Mesothelial cell of epicardium (in vitro differentiated cells): Measurements from ENCODE around the gene FRS2. TPM values are rescaled to one million over a fixed set of nuclear protein-coding genes. Genes with fewer than 3 reads are reported as not detected.

Source experiments
- DNase-seq, 2 experiments: peaks; one replicate each; pipeline ENCODE4 v3.0.0; 2021; ENCODE audit warnings: low spot score in 2 of 2; ENCODE audit not compliant: unreplicated experiment in 2 of 2
- H3K27ac Mint-ChIP-seq: 2 replicates; pipeline ENCODE4 v1.8.0; 2021; ENCODE audit warnings: mixed read lengths
- H3K27me3 Mint-ChIP-seq: 2 replicates; pipeline ENCODE4 v1.8.0; 2021; ENCODE audit warnings: low read depth, mixed read lengths
- H3K36me3 Mint-ChIP-seq: 2 replicates; pipeline ENCODE4 v1.8.0; 2021; ENCODE audit warnings: mixed read lengths
- H3K4me1 Mint-ChIP-seq: 2 replicates; pipeline ENCODE4 v1.8.0; 2021; ENCODE audit warnings: mixed read lengths
- H3K4me3 Mint-ChIP-seq: 2 replicates; pipeline ENCODE4 v1.8.0; 2021; ENCODE audit warnings: mild to moderate bottlenecking, moderate library complexity, mixed read lengths
- H3K9me3 Mint-ChIP-seq: 2 replicates; pipeline ENCODE4 v1.8.0; 2021; ENCODE audit warnings: mixed read lengths
- total RNA-seq: library from RNA; stranded (reverse); gene quantifications from 3 replicates; pipeline ENCODE4 v1.2.1, GENCODE V29; 2021
- TF ChIP-seq, protein P1 (sequence below): fragments of 200-600 bp; sonication (generic); IDR thresholded peaks from one replicate; pipeline ENCODE4 v1.5.0; 2021; ENCODE audit warnings: antibody characterized with exemption; ENCODE audit not compliant: unreplicated experiment

The FRS2 gene
- total RNA-seq, 1 donor from 2014 or later: 46.1 TPM

DNA sequence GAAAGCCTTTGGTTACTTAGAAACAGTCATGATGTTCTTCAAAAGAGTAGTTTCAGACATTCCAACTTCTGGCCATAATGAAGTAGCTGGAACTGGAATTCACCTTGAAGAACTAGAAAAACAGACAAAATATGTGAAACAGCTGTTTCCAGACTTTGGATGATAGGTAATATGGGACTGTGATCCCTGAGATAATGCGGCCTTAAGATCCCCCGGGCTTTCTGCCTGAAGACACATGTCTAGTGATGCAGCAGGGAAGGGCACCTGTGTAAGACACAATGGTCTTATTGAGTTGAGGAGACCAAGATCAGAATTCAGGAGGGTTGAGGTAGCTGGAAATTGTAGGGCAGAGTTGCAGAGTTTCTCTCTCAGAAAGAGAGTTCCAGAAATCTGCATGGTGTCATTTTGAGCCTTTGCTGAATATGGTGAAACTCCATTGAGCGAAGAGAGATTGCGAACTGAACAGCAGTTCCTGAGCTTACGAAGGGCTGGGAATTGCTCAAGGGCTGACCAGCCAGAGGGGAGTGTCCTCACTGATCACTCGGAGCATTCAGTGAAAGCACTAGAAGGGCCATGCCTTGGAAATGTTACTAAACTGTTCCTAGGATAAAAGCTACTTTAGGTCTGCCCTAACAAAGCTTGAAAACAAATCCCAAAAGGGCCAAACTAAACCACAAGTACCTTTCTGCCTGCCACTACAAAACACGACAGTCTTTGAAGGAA, 41.7 kb upstream of the FRS2 start:
- H3K27ac Mint-ChIP-seq: no peak overlapping the region

DNA sequence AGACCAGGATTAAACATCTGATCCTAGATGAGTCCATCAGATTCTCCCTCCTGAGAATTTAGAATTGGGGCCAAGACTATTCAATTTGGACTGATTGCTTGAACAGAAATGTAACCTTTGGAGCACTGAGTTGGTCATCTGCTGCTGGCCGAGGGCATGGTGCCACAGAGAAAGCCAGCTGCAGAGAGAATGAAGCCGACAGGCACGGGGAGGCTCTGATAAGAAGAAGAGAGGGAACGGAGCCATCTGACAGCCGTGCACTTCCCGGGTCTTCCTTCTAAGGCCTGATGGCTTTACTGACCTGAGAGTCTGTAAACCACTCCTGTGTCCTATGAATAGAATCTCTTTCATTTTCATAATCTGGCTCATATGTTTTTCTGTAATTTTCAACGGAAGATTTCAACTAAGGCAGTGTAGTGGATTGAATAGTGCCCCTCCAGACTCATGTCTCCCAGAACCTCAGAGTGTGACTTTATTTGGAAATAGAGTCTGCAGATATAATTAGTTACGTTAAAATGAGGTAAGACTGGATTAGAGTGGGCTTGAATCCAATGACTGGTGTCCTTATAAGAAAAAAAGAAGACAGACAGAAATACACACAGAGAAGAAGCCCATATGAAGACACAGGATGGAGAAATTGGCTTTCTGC, 39.1 kb upstream of the FRS2 start:
- no peaks in the 10 kb centered on the region for H3K36me3 Mint-ChIP-seq
- TF ChIP-seq, protein P1, sequence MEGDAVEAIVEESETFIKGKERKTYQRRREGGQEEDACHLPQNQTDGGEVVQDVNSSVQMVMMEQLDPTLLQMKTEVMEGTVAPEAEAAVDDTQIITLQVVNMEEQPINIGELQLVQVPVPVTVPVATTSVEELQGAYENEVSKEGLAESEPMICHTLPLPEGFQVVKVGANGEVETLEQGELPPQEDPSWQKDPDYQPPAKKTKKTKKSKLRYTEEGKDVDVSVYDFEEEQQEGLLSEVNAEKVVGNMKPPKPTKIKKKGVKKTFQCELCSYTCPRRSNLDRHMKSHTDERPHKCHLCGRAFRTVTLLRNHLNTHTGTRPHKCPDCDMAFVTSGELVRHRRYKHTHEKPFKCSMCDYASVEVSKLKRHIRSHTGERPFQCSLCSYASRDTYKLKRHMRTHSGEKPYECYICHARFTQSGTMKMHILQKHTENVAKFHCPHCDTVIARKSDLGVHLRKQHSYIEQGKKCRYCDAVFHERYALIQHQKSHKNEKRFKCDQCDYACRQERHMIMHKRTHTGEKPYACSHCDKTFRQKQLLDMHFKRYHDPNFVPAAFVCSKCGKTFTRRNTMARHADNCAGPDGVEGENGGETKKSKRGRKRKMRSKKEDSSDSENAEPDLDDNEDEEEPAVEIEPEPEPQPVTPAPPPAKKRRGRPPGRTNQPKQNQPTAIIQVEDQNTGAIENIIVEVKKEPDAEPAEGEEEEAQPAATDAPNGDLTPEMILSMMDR: no peak
- no peaks in the 10 kb centered on the region for H3K9me3 Mint-ChIP-seq
- peaks cover 12% of the 10 kb centered on the region for H3K4me1 Mint-ChIP-seq
- no peak for DNase-seq
- H3K4me3 Mint-ChIP-seq: no peak overlapping the region
- H3K27ac Mint-ChIP-seq: no peak overlapping the region
- H3K27me3 Mint-ChIP-seq: no peaks in the 10 kb centered on the region

More for the DNA sequence above, 41.7 kb upstream of the FRS2 start:
- no peaks in the 10 kb centered on the region for H3K9me3 Mint-ChIP-seq
- no peaks in the 10 kb centered on the region for H3K27me3 Mint-ChIP-seq
- no peaks in the 10 kb centered on the region for H3K36me3 Mint-ChIP-seq
- H3K4me3 Mint-ChIP-seq: no peak overlapping the region
- TF ChIP-seq, protein P1: no peak
- no peak for DNase-seq
- peaks cover 12% of the 10 kb centered on the region for H3K4me1 Mint-ChIP-seq

DNA sequence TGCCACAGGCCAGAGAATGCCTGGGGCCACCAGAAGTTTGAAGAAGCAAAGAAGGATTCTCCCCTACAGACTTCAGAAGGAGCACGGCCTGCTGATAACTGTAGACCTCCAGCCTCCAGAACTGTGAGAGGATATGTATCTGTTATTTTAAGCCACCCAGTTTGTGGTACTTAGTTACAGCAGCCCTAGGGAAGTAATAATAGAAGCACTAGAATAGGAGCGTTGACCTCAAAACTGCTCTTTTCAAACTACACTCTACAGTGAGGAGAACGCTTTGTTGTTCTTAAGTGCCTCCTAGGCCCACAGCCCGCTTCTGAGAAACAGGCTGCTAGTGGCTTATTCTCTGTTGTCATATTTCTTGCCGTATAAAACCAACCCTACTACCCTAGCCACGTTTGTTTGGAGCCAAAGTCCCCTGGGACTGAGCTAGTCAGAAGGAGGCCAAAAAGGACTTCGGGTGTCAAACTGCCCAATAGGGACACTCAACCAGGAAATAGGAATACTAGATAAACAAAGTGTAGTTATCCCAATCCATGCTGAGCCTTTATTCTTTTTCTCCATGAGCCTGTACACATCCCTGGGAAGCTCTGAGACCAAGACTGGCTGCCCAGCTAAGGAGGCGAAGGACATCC, 38.5 kb upstream of the FRS2 start:
- Mint-ChIP-seq H3K4me1 (peaks cover 10% of the 10 kb centered on the region), H3K36me3 (no peaks in the 10 kb centered on the region), H3K27ac (no peak overlapping the region), H3K27me3 (no peaks in the 10 kb centered on the region), H3K4me3 (no peak overlapping the region), H3K9me3 (no peaks in the 10 kb centered on the region)
- TF ChIP-seq, protein P1: no peak
- no peak for DNase-seq

DNA sequence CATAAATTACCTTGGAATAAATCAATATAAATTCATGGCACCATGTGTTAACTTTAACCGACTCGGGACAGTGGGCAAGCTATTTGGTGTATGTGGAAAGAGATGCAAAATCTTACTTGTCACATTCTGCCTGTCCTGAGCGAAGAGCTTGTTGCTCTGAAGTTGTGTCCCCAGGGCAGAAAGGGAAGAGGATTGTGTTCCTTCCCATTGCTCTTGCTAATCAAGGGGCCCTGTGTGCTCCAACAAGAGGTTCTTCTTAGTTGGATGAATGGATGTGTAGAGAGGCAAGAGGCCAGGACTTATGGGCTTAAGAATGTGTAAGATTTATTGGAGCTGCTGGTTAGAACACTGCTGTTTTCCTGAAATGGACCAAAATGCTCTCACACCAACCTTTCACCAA, 36.5 kb upstream of the FRS2 start:
- no peak overlapping the region for H3K27ac Mint-ChIP-seq
- H3K27me3 Mint-ChIP-seq: no peaks in the 10 kb centered on the region
- TF ChIP-seq, protein P1: no peak
- H3K36me3 Mint-ChIP-seq: no peaks in the 10 kb centered on the region
- no peak overlapping the region for H3K4me3 Mint-ChIP-seq
- no peak for DNase-seq
- no peaks in the 10 kb centered on the region for H3K9me3 Mint-ChIP-seq
- H3K4me1 Mint-ChIP-seq: no peaks in the 10 kb centered on the region

DNA sequence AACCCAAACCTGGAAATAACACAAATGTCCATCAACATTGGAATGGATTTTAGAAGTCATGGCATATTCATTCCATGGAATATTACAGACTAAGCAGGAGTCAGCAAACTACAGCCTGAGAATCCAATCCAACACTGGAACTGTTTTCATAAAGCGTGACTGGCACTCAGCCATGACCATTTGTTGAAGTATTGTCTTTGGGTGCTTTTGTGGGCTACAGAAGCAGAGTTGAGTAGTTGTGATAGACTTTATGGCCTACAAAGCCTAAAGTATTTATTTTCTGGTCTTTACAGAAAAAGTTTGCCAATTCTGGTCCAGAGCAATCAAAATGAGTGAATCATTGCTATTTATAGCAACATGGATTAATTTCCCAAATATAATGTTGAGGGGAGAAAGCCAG, 34.5 kb upstream of the FRS2 start:
- H3K36me3 Mint-ChIP-seq: no peaks in the 10 kb centered on the region
- no peak for DNase-seq

More for the DNA sequence above, 34.5 kb upstream of the FRS2 start:
- H3K27ac Mint-ChIP-seq: no peak overlapping the region
- H3K27me3 Mint-ChIP-seq: no peaks in the 10 kb centered on the region
- TF ChIP-seq, protein P1: no peak
- H3K4me3 Mint-ChIP-seq: no peak overlapping the region
- H3K4me1 Mint-ChIP-seq: peaks cover 5% of the 10 kb centered on the region
- no peaks in the 10 kb centered on the region for H3K9me3 Mint-ChIP-seq
